HUDEP-2 (cell line): ENCODE data around the gene TCTA.
A peak's percentile ranks its signal among the peaks of the same experiment; 100 is the strongest.

Experiments
- DNase-seq, 76 experiments: peaks; one replicate each; lab custom pipeline; 2025; ENCODE audit not compliant: unreplicated experiment in 76 of 76; lab: John Stamatoyannopoulos, UW

Gene TCTA

GRCh38 chr3:49456466-49456865 lies 44.2 kb downstream of the TCTA start:
- no peak for DNase-seq

- no peak for DNase-seq
Measured at GRCh38 chr3:49460188-49460890, 48.1 kb downstream of the TCTA start.

- no peak for DNase-seq
Measured at GRCh38 chr3:49460956-49461355, 48.7 kb downstream of the TCTA start.

- no peak for DNase-seq
Measured at GRCh38 chr3:49461443-49462171, 49.4 kb downstream of the TCTA start.

GRCh38 chr3:49462222-49462621 lies 50.0 kb downstream of the TCTA start:
- DNase-seq = peak in 1 of 76 experiments; percentile 18

GRCh38 chr3:49465270-49466034 lies 53.2 kb downstream of the TCTA start:
- peak in 74 of 76 experiments; percentile 10 to 91 (median 74) for DNase-seq
